Body of pancreas (tissue), 4 donors: ENCODE results near the gene PPP6R3. TPM values are rescaled to one million over a fixed set of nuclear protein-coding genes. Genes with fewer than 3 reads are reported as not detected.

ENCODE experiments used
- ATAC-seq: fragments of 150-250 bp; one replicate; pipeline ENCODE4 v1.9.1; 2016
- DNase-seq, 4 donors: peaks; one replicate each; pipeline ENCODE4 v3.0.0-alpha.2; 2019
- H3K27ac ChIP-seq, 4 donors: fragments of 200-600 bp; sonication (generic); 1 replicate in 3 of 4; 2 replicates in 1 of 4; pipeline versions ENCODE4 v1.5.1 to v1.6.1; 2016 to 2019; ENCODE audit warnings: mild to moderate bottlenecking in 1 of 4, mixed read lengths in 1 of 4, moderate library complexity in 1 of 4
- H3K27me3 ChIP-seq, 2 donors: fragments of 200-600 bp; sonication (generic); one replicate each; pipeline ENCODE4 v1.6.0; 2016; ENCODE audit warnings: mild to moderate bottlenecking in 1 of 2
- H3K36me3 ChIP-seq, 2 donors: fragments of 200-600 bp; sonication (generic); replicated peaks in 1 of 2; 2 replicates each; pipeline ENCODE4 v1.5.1; 2016; ENCODE audit warnings: low read depth in 2 of 2; ENCODE audit not compliant: insufficient read depth in 1 of 2
- H3K4me1 ChIP-seq: fragments of 200-600 bp; sonication (generic); one replicate; pipeline ENCODE4 v1.6.0; 2016
- H3K4me3 ChIP-seq, 2 donors: fragments of 200-600 bp; sonication (generic); 1 replicate in 1 of 2; 2 replicates in 1 of 2; pipeline ENCODE4 v1.5.1; 2016 to 2019
- H3K9me3 ChIP-seq, 3 donors: fragments of 200-600 bp; sonication (generic); 1 replicate in 2 of 3; 2 replicates in 1 of 3; pipeline ENCODE4 v1.5.1; 2016
- POLR2A ChIP-seq, 3 donors: fragments of 450-650 bp; IDR thresholded peaks; one replicate each; pipeline ENCODE4 v1.6.1; 2016; ENCODE audit warnings: antibody characterized with exemption in 3 of 3, mild to moderate bottlenecking in 2 of 3
- WGBS, 2 donors: methylation state at CpG; one replicate each; pipeline ENCODE4 v1.1.5; 2017; 5-methylcytosine and 5-hydroxymethylcytosine counted together
- intact Hi-C: fragments of 100-400 bp; cut with DNase I; formaldehyde crosslinking; loops from one replicate; pipeline ENCODE4 v1.15.1; 2023
- total RNA-seq, 2 donors: library from RNA; depleted of rRNA; stranded (reverse); fragments of >200 nt; gene quantifications; one replicate each; pipeline ENCODE4 v1.1.0, GENCODE V29; 2016
- TF ChIP-seq, protein P1 (sequence below), 7 experiments: fragments of 450-650 bp in 4 of 7; fragments of 200-600 bp in 3 of 7; sonication (generic) in 3 of 7; IDR thresholded peaks; one replicate each; pipeline ENCODE4 v1.5.1; 2016 to 2019; ENCODE audit warnings: antibody characterized with exemption in 7 of 7

PPP6R3 gene
- total RNA-seq, 2 donors from 2014 or later: 92.9 to 94.9 TPM

DNA sequence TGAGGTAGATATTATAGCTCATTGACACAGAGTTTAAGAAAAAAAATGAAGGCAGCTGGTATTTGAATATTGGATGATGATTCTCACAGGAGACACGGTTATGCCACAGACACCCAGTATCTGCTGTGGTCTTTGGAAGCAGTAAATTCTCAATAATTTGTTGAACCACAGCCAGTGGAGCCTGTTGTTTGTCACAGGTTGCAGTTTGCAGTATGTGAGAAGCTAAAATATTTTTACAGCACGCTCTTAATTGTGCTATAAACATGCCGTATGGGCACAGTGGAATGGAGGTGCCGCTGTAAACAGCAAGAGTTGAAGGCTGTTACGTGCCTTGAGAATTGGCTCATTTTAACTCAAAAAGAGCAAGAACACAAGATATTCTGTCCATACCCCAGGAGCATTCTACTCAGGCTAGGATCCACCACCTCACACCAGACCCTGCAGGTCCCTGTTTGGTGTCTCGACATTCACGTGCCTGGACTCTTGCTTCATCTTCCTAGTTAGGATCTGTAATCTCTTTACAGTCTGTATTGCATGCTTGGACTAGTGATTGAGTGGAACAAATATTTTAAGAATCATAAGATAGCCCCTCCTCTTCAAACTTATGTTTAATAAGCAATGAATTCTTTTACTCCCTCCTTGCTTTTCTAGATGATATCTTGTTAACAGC is 129.1 kb downstream of the PPP6R3 start:
- WGBS, 2 donors: 93 to 97% methylated on average over 7 of the region's 7 CpGs
- Histone ChIP-seq H3K4me3 (no peak overlapping the region), H3K27me3 (no peaks in the 10 kb centered on the region), H3K27ac (no peak overlapping the region), H3K9me3 (no peaks in the 10 kb centered on the region), H3K36me3 (peaks cover 0 to 11% of the 10 kb centered on the region in 2 donors), H3K4me1 (peaks cover 9% of the 10 kb centered on the region)
- TF ChIP-seq POLR2A (IDR thresholded peaks at IDR 0.05): no peak
- TF ChIP-seq, protein P1, sequence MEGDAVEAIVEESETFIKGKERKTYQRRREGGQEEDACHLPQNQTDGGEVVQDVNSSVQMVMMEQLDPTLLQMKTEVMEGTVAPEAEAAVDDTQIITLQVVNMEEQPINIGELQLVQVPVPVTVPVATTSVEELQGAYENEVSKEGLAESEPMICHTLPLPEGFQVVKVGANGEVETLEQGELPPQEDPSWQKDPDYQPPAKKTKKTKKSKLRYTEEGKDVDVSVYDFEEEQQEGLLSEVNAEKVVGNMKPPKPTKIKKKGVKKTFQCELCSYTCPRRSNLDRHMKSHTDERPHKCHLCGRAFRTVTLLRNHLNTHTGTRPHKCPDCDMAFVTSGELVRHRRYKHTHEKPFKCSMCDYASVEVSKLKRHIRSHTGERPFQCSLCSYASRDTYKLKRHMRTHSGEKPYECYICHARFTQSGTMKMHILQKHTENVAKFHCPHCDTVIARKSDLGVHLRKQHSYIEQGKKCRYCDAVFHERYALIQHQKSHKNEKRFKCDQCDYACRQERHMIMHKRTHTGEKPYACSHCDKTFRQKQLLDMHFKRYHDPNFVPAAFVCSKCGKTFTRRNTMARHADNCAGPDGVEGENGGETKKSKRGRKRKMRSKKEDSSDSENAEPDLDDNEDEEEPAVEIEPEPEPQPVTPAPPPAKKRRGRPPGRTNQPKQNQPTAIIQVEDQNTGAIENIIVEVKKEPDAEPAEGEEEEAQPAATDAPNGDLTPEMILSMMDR (IDR thresholded peaks at IDR 0.05): no peak
- ATAC-seq (no peak), DNase-seq (no peak)
- intact Hi-C loops: no loop called here

DNA sequence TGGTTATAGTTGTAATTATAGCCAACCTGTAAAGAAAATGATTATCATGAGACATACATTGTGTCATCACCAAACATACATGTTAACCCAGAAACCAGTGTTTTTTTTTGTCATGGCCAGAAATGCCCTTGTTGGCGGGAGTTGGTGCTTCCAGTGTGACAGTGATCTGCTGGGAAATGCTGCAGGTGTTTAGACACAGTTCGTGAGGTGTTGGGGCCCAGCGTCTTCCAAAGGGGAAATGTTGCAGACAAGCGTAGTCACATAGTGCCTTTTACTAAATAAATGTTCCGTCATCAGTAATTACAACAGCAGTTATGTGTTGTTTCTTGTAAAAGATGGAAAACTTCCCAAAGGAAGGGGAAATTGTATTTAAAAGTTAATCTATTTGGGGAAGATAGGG is 131.2 kb downstream of the PPP6R3 start:
- H3K9me3 ChIP-seq: no peaks in the 10 kb centered on the region
- H3K4me1 ChIP-seq: peaks cover 9% of the 10 kb centered on the region
- H3K4me3 ChIP-seq: no peak overlapping the region
- TF ChIP-seq POLR2A (IDR thresholded peaks at IDR 0.05): no peak
- TF ChIP-seq, protein P1 (IDR thresholded peaks at IDR 0.05): no peak
- peak; percentile 79 for ATAC-seq
- DNase-seq: peak; percentile 59 to 82 (median 73)
- 20 to 38% methylated on average over 5 of the region's 5 CpGs for WGBS, 2 donors
- H3K36me3 ChIP-seq: peaks cover 0 to 13% of the 10 kb centered on the region in 2 donors
- no peaks in the 10 kb centered on the region for H3K27me3 ChIP-seq
- intact Hi-C loops: no loop called here
- peak overlapping the region in 1 of 4 donors; percentile 3 for H3K27ac ChIP-seq

DNA sequence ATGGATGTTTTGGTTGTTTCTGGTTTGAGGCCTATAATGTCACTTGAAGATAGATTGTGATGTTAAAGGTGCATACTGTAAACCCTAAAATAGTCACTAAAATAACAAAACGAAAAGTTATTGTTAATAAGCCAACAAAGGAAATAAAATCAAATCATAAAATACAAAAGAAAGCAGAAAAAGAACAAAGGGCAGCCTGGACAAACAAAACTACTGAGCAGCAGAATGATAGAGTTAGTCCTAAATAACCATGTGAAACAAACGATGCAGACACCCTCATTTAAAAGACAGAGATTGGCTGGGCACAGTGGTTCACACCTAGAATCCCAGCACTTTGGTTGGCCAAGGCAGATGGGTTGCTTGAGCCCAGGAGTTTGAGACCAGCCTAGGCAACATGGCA is 132.9 kb downstream of the PPP6R3 start:
- TF ChIP-seq, protein P1 (IDR thresholded peaks at IDR 0.05): no peak
- no peak for TF ChIP-seq POLR2A (IDR thresholded peaks at IDR 0.05)
- intact Hi-C loops: no loop called here
- Histone ChIP-seq H3K36me3 (peaks cover 0 to 22% of the 10 kb centered on the region in 2 donors), H3K4me3 (no peak overlapping the region), H3K27me3 (no peaks in the 10 kb centered on the region), H3K9me3 (no peaks in the 10 kb centered on the region), H3K27ac (no peak overlapping the region), H3K4me1 (peaks cover 9% of the 10 kb centered on the region)
- DNase-seq (no peak), ATAC-seq (no peak)
- 56 to 58% methylated on average over 2 of the region's 2 CpGs for WGBS, 2 donors

DNA sequence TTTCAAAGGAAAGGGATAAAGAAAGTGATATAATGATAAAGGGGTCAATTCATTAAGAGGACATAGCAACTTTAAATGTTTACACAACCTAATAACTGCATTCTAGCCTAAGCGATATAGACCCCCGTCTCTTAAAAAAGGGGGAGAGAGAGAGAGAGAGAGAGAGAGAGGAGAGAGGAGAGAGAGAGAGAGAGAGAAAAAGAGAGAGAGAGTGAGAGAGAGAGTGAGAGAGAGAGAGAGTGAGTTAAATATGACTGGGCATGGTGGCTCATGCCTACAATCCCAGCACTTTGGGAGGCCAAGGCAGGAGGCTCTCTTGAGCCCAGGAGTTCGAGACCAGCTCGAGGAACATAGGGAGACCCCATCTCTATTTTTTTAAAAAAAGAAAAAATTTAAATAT is 133.6 kb downstream of the PPP6R3 start:
- 90 to 93% methylated on average over 4 of the region's 4 CpGs for WGBS, 2 donors
- peaks cover 9% of the 10 kb centered on the region for H3K4me1 ChIP-seq
- no peak for ATAC-seq
- TF ChIP-seq, protein P1 (IDR thresholded peaks at IDR 0.05): no peak
- no peak for TF ChIP-seq POLR2A (IDR thresholded peaks at IDR 0.05)
- H3K36me3 ChIP-seq: peaks cover 0 to 26% of the 10 kb centered on the region in 2 donors
- no peak for DNase-seq
- H3K4me3 ChIP-seq: no peak overlapping the region
- no peaks in the 10 kb centered on the region for H3K9me3 ChIP-seq
- no peaks in the 10 kb centered on the region for H3K27me3 ChIP-seq
- H3K27ac ChIP-seq: no peak overlapping the region
- intact Hi-C loops: no loop called here

DNA sequence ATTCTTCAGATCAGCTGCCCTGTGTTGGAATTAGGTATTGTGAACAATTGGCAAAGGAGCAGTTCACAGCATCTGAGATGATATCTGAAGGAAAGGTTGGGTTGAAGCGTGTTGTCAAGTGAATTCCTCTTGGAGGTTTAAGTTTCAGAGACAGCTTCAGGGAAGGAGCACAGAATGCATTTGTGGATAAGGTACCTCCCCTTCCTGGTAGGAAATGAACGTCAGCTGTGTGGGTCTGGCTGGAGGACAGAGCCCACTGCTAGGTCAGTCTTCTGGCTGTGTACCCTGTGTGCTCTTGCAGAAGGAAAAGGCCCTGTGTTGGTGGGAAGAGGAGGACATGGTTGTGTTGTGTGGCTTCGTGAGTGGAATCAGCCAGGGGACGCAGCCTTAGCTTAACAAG is 135.7 kb downstream of the PPP6R3 start:
- TF ChIP-seq, protein P1 (IDR thresholded peaks at IDR 0.05): no peak
- no peak for TF ChIP-seq POLR2A (IDR thresholded peaks at IDR 0.05)
- DNase-seq: no peak
- Histone ChIP-seq H3K4me1 (peaks cover 9% of the 10 kb centered on the region), H3K4me3 (no peak overlapping the region), H3K36me3 (peaks cover 6 to 37% of the 10 kb centered on the region in 2 donors), H3K9me3 (no peaks in the 10 kb centered on the region), H3K27me3 (no peaks in the 10 kb centered on the region), H3K27ac (no peak overlapping the region)
- no peak for ATAC-seq
- WGBS, 2 donors: 75 to 96% methylated on average over 4 of the region's 4 CpGs
- intact Hi-C loops: no loop called here
